ENCODE results near the gene CAPN3.

- TF ChIP-seq CTCF (IDR thresholded peaks at IDR 0.05): no peak
- TF ChIP-seq POLR2A (IDR thresholded peaks at IDR 0.05): no peak
These were observed 4.6 kb downstream of the CAPN3 start for GRCh38 chr15:42363942-42364341.

Data from esophagus squamous epithelium (tissue), 4 donors.